HG03066 (cell line): ENCODE measurements around the gene RAMP2.
A peak's percentile ranks its signal among the peaks of the same experiment; 100 is the strongest.
"Not testable (repeated sequence)": the region's sequence is repeated elsewhere in the genome, so short reads cannot be mapped to it uniquely, and the experiment has no call there.

Experiments
- ATAC-seq: cut with Tn5 transposase; IDR thresholded peaks from one replicate; pipeline ENCODE4 v1.9.1; 2021; ENCODE audit warnings: low read depth; ENCODE audit not compliant: unreplicated experiment

The RAMP2 gene

DNA sequence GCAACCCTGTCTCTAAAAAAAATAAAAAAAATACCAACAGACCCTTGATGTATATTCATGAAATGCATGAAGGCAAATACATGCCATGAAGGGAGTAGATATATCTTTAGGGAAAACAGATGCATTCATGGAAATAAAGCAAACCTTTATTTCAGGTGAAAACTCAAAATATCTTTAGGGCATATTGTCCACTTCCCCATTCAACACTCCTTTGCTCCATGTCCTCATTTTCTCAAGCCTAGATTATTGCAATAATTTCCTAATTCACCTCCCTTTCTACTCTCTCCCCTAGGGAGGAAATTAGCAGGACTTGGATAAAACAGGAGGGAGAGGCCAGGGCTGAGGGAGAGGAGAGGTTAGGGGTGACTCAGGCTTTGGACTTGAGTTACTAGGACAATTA, 6.5 kb downstream of the RAMP2 start:
- ATAC-seq = no peak

DNA sequence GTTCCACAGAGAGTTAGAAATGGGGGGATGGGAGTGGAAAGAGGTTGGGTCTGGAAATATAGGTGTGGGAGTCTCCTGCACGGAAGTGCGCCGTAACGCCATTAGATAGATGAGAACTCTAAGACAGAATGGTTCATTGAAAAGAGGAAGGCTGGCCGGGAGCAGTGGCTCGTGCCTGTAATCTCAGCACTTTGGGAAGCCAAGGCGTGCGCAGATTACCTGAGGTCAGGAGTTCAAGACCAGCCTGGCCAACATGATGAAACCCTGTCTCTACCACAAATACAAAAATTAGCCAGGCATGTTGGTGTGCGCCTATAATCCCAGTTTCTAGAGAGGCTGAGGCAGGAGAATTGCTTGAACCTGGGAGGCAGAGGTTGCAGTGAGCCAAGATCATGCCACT, 7.0 kb downstream of the RAMP2 start:
- not testable (repeated sequence) for ATAC-seq

- not testable (repeated sequence) for ATAC-seq
These were observed 8.9 kb downstream of the RAMP2 start for GRCh38 chr17:42769964-42770363.

DNA sequence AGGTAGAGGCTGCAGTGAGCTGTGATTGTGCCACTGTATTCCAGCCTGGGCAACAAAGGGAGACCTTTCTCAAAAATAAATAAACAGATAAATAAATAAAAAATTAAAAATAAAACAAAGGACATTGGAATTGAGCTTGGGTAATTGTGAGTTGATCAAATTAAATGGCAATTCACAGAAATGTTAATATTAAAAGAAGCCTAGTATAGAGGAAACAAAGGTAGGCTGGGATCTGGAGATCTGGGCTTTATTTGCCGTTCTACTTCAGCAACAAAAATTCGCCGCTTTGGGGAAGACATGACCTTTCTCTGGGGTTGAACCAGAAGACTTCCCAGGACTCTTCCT, 11.9 kb downstream of the RAMP2 start:
- ATAC-seq = no peak

DNA sequence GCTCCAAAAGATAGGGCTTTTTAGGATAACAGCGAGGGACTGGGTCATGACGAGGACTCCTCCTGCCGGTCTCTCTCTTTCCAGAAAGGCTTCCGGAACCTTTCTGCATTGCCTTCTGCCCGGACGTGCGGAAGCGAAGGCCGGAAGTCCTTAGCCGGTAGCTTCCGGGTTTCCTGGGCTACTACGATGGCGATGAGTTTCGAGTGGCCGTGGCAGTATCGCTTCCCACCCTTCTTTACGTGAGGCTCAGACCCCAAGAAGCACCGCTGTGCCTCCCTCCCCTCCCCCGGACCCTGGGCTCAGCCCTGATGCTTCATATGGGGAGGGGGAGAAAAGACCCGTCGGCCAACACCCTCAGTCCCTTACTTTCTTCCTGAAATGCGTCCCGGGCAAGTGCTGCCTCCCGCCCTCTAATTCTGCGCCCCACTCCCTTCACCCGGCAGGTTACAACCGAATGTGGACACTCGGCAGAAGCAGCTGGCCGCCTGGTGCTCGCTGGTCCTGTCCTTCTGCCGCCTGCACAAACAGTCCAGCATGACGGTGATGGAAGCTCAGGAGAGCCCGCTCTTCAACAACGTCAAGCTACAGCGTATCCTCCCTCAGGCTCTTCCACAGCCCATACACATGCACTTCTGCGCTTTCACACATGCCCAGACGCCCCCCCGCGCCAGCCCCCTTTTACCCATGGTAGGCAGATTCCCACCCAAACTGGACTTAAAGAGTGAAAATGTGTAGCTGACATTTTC, 12.4 kb downstream of the RAMP2 start, which contains the start of gene VPS25:
VPS25 (plus strand) TSS at position 160 of the 746 bp plus-strand sequence; CDS start at position 187, 27 bp downstream.
- peak; percentile 68 for ATAC-seq

DNA sequence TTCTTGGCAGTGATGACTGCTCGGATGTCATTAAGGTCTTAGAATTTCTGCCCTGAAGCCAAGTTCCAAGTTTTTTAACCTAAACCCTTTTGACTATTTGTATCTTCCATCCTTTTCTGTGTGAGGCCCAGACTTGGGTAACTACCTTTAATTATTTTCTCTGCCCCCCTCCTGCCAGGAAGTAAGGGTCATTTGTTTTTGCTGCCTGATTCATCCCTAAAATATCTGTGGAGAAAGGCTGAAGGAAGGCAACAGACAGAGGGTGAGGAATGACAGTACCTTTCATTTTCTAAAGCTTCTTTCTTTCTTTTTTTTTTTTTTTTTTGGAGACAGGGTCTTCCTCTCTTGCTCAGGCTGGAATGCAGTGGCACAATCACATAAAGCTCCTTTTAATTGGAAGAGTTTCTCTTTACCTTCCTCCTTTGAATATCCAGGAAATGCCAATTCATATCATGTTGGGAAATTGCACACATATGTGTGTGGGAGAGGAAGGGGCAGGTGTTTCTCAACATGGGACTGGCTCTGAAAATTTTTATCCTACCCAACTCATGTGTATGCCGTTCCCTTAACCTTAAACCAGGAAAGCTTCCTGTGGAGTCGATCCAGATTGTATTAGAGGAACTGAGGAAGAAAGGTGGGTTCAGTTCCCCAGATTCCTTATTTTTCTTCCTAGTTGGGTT, 13.2 kb downstream of the RAMP2 start:
- ATAC-seq = no peak

DNA sequence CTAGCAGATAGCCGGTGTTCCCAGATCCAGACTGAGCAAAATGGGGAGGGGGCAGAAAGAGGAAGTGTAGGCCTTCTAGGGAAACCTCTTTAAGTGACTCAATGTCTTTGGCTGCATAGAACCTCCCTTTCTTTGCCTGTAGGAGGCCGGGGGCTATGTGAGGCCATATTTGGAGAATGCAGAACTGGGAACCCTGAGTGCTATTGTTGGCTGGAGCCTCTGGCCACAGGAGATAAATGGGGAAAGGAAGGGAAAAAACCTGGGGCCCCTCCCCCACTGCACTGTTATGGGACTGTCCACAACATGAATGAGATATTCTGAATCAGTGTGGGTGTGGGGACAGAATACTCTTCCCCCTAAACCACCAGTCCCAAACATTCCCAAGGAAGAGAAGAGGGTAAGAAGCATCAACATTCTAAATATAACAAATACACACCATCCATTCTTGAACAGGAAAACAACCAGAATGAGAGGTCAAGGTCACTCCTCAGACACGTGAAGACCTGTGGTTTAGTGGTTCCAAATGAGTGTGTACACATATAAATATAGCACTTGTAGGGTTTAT, 14.6 kb downstream of the RAMP2 start:
- ATAC-seq = no peak

GRCh38 chr17:42778570-42778969, 17.5 kb downstream of the RAMP2 start:
- no peak for ATAC-seq

GRCh38 chr17:42779304-42779935, 18.4 kb downstream of the RAMP2 start:
- ATAC-seq = no peak

DNA sequence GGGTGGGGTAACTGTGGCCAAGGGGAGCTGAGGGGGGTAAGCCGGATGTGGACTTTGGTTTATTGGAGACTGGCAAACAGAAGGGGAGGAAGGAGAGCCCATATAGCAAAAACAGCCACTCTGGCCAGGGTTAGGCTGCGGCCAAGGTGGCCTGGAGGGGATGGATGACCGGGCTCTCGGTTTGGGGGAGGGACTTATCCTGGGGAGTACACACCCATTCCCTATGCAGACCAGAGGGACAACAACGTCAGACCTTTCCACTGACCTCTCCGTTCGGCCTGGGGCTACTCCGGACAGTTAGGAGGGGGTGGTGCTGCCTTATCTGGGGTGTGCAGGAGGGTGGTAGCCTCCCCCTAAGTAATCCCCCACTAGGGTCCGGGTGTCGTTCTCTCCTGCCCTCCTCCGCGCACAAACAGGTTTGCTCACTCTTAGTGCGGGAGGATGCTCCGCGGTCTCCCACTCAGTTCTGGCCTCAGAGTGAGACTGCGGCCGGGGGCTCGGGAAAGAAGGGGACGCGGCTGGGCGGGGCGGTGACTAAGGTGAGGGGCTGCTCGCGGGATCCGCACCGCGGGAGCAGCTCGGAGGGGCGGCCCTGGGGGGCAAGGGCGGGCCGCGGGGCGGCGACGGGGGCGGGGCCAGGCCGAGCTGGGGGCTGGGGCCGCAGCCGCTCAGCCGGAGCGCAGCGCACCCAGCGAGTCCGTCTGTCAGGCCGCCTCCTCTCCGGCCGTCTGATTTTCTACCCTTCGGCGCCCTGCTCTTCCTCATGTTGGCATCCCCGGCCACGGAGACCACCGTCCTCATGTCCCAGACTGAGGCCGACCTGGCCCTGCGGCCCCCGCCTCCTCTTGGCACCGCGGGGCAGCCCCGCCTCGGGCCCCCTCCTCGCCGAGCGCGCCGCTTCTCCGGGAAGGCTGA, 19.2 kb downstream of the RAMP2 start, which contains the start of gene WNK4:
WNK4 (plus strand) TSS at position 675 of the 915 bp plus-strand sequence; CDS start at position 764, 89 bp downstream.
- ATAC-seq = no peak

DNA sequence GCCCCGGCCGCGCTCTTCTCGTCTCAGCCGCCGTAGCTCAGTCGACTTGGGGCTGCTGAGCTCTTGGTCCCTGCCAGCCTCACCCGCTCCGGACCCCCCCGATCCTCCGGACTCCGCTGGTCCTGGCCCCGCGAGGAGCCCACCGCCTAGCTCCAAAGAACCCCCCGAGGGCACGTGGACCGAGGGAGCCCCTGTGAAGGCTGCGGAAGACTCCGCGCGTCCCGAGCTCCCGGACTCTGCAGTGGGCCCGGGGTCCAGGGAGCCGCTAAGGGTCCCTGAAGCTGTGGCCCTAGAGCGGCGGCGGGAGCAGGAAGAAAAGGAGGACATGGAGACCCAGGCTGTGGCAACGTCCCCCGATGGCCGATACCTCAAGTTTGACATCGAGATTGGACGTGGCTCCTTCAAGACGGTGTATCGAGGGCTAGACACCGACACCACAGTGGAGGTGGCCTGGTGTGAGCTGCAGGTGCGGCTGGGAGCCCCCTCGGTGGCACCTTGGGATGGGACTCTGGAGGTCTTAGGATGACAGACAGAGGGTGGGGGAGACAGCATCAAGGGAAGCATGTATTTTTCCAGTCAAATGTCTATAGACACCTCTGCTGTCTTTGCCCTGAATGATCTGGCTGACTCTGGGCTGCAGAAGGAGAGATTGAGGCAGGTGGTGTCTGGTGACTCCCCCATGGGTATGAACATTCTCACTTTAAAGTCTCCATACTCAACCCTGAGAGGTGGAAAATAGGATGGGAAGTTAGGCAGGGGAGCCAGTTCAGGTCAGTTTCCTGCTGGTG, 20.0 kb downstream of the RAMP2 start:
- ATAC-seq = no peak

DNA sequence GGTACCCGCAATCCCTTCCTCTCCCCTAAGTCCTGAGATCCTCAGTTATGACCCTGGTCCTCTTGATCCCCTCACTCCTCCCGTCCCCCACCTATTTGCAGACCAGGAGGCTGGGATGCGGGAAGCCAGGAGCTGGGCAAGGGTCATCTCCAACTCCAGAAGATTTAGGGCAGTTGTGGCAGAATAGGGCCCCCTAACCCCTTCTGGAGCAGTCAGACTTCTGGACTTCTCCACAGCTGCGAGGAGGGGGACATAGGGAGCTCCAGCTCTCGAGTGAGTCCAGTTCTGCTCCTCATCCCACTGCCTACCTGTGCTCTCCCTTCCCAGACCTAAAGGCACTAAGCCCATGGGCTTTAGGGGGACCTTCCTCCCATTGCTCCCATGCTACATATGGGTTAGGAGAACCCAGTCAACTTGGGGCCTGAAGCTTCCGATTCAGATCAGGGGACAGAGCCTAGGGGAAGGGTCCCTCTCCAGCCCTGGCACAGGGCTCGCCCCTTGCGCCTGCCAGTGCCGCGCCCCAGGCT, 20.7 kb downstream of the RAMP2 start:
- ATAC-seq = no peak

GRCh38 chr17:42782166-42783061, 21.4 kb downstream of the RAMP2 start:
- no peak for ATAC-seq

DNA sequence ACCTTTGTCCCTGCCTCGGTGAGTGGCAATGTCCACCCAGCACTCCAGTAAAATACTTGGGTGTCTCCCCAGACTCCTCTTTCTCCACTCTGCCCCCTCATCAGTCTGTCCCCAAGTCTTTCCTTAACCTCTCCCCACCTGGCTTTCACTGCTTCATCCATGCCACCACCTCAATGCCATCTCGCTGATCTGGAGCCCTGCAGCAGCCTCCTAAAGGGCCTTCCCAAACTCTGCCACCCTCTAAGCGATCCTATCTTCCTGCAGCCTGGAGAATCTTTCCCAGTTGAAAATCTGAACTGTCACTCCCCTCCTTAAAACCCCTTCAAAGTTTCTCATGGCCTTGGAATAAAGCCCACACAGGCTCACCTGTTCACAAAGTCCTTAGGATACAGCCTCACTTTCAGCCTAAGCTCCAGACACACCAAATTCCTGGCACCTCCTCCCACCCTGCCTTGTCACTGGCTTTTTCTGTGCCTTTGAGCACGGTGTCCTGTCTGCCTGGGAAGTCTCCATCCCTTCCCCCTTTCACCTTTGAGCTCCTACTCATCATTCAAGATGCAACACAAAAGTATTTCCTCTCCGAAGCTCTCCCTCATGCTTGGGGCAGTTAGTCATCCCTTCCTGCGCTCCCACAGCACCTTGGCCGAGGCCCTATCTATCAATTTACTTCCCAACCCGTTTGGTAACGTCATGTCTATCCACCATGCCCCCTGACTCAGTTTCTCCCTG, 22.2 kb downstream of the RAMP2 start:
- ATAC-seq = no peak

GRCh38 chr17:42783791-42784138, 22.7 kb downstream of the RAMP2 start:
- no peak for ATAC-seq

GRCh38 chr17:42784409-42784808, 23.4 kb downstream of the RAMP2 start:
- ATAC-seq = no peak

DNA sequence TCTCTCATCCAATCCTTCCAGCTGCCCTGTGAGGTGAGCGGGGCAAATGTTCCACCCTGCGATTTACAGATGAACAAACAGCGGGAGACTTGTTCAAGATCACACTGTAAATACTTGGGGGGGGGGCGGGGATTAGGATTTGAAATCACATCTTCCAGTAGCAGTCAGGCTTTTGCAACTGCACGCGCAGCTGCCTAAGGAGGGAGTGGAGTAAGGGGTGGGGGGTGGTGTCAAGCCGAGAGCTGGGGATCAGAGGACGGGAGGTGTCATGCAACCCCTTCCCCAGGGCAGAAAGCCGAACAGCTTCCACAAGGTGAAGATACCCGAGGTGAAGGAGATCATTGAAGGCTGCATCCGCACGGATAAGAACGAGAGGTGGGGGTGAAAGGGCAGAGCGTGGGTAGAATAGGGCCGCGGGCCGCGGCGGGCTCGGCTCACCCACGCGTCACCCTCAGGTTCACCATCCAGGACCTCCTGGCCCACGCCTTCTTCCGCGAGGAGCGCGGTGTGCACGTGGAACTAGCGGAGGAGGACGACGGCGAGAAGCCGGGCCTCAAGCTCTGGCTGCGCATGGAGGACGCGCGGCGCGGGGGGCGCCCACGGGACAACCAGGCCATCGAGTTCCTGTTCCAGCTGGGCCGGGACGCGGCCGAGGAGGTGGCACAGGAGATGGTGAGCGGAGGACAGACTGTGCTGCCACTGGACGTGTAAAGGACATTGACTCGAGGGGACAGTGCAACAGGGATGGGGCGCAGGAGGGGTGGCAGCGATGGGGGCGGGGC, 24.0 kb downstream of the RAMP2 start:
- ATAC-seq = no peak
